A673 (cell line): Measurements from ENCODE around the gene DRC7.

Source experiments
- EZH2 ChIP-seq: fragments of 200-600 bp; sonication (generic); IDR thresholded peaks from 2 replicates; pipeline ENCODE4 v1.6.1; 2017; ENCODE audit warnings: borderline replicate concordance, low read depth, mild to moderate bottlenecking, mixed read lengths, antibody characterized with exemption, low read length; ENCODE audit not compliant: poor library complexity, severe bottlenecking
- TF ChIP-seq, protein P1 (sequence below): fragments of 300-800, 200-600 bp; sonication (generic); conservative IDR thresholded peaks from 2 replicates; pipeline ENCODE4 v1.5.1; 2017; ENCODE audit warnings: low read depth, mild to moderate bottlenecking, antibody characterized with exemption, low read length, moderate library complexity, mixed read lengths

DNA sequence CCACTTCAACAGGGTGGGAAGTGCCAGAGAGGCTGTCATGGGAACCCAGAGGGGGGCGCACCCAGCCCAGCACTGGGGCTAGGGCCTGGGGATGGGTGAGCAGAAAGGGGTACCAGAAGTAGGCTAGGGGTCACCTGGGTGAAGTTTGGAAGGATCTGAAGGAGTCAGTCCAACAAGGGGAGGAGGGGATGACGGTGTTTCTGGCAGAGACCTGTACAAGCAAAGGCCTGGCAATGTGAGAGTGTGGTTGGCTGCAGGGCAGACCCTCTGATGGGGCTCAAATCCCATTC is 27.5 kb downstream of the DRC7 start:
- TF ChIP-seq, protein P1, sequence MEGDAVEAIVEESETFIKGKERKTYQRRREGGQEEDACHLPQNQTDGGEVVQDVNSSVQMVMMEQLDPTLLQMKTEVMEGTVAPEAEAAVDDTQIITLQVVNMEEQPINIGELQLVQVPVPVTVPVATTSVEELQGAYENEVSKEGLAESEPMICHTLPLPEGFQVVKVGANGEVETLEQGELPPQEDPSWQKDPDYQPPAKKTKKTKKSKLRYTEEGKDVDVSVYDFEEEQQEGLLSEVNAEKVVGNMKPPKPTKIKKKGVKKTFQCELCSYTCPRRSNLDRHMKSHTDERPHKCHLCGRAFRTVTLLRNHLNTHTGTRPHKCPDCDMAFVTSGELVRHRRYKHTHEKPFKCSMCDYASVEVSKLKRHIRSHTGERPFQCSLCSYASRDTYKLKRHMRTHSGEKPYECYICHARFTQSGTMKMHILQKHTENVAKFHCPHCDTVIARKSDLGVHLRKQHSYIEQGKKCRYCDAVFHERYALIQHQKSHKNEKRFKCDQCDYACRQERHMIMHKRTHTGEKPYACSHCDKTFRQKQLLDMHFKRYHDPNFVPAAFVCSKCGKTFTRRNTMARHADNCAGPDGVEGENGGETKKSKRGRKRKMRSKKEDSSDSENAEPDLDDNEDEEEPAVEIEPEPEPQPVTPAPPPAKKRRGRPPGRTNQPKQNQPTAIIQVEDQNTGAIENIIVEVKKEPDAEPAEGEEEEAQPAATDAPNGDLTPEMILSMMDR = no peak
- no peak for TF ChIP-seq EZH2
